H1 (cell line): ENCODE data around the gene CFAP61. TPM values are rescaled to one million over a fixed set of nuclear protein-coding genes. Genes with fewer than 3 reads are reported as not detected.

ENCODE experiments used
- CTCF ChIA-PET: fragments of 300-600 bp; sonication (Branson Sonifier 250); formaldehyde crosslinking; loops from one replicate; lab custom pipeline; 2021; ENCODE audit not compliant: partially characterized antibody; lab: Charles Lee
- POLR2A ChIA-PET: fragments of 300-600 bp; sonication (Branson Sonifier 250); formaldehyde crosslinking; loops from one replicate; lab custom pipeline; 2021; ENCODE audit warnings: inconsistent platforms; ENCODE audit not compliant: partially characterized antibody; lab: Charles Lee
- DNase-seq, 2 experiments: peaks; one replicate each; pipeline versions ENCODE4 v3.0.0 to v3.0.0-alpha.2; 2010 to 2022; ENCODE audit warnings: low spot score in 2 of 2, low read depth in 1 of 2, mixed read lengths in 1 of 2
- FAIRE-seq: peaks from 2 replicates; lab custom pipeline; 2011; peaks lifted over from hg19 to GRCh38; lab: Jason Lieb, UNC
- H2AFZ ChIP-seq: 2 replicates; pipeline ENCODE4 v1.8.1; 2012; ENCODE audit warnings: low read length, inconsistent platforms
- H2AK5ac ChIP-seq: 2 replicates; pipeline ENCODE4 v1.6.1; 2013; ENCODE audit warnings: low read depth, low read length
- H2BK120ac ChIP-seq: replicated peaks from 2 replicates; pipeline ENCODE3; 2013; ENCODE audit warnings: low read depth, low read length, inconsistent platforms
- H2BK12ac ChIP-seq: 2 replicates; pipeline ENCODE4 v1.6.1; 2013; ENCODE audit warnings: low read depth, low read length
- H2BK15ac ChIP-seq: 2 replicates; pipeline ENCODE4 v1.6.1; 2013; ENCODE audit warnings: low read length
- H2BK20ac ChIP-seq: 2 replicates; pipeline ENCODE4 v1.6.1; 2013; ENCODE audit warnings: low read length
- H2BK5ac ChIP-seq: 2 replicates; pipeline ENCODE4 v1.6.1; 2013; ENCODE audit warnings: low read depth, low read length
- H3K14ac ChIP-seq: 2 replicates; pipeline ENCODE4 v1.6.1; 2013; ENCODE audit warnings: inconsistent platforms; ENCODE audit not compliant: insufficient read length
- H3K18ac ChIP-seq: 2 replicates; pipeline ENCODE4 v1.6.1; 2013; ENCODE audit warnings: low read length; ENCODE audit errors: extremely low read depth
- H3K23ac ChIP-seq: 2 replicates; pipeline ENCODE4 v1.6.1; 2013; ENCODE audit warnings: inconsistent platforms; ENCODE audit not compliant: insufficient read length
- H3K23me2 ChIP-seq: 2 replicates; pipeline ENCODE4 v1.6.1; 2013; ENCODE audit warnings: low read depth, low read length
- H3K27ac ChIP-seq: 2 replicates; pipeline ENCODE4 v1.6.1; 2011; ENCODE audit warnings: low read depth, low read length, inconsistent platforms
- H3K27me3 ChIP-seq, 4 experiments: replicated peaks in 1 of 4; 1 replicate in 1 of 4; 2 replicates in 3 of 4; pipeline versions ENCODE4 v1.6.1 to v1.8.1; 2011 to 2013; ENCODE audit warnings: low read length in 3 of 4, mild to moderate bottlenecking in 3 of 4, inconsistent platforms in 2 of 4, mixed read lengths in 2 of 4, moderate library complexity in 1 of 4; ENCODE audit not compliant: control insufficient read depth in 3 of 4, insufficient read depth in 3 of 4; ENCODE audit errors: extremely low read depth in 1 of 4
- H3K36me3 ChIP-seq, 4 experiments: 2 replicates each; pipeline versions ENCODE4 v1.6.1 to v1.8.1; 2011 to 2013; ENCODE audit warnings: mild to moderate bottlenecking in 4 of 4, low read length in 3 of 4, moderate library complexity in 2 of 4, control low read depth in 1 of 4, inconsistent platforms in 1 of 4; ENCODE audit not compliant: insufficient read depth in 4 of 4, control insufficient read depth in 2 of 4
- H3K4ac ChIP-seq: replicated peaks from 2 replicates; pipeline ENCODE3; 2013; ENCODE audit warnings: low read length, low read depth, mixed read lengths, inconsistent platforms; ENCODE audit not compliant: insufficient read length
- H3K4me1 ChIP-seq, 4 experiments: replicated peaks in 1 of 4; 1 replicate in 1 of 4; 2 replicates in 3 of 4; pipeline versions ENCODE4 v1.6.1 to v1.8.1; 2011 to 2013; ENCODE audit warnings: low read length in 3 of 4, inconsistent platforms in 2 of 4, mixed read lengths in 1 of 4; ENCODE audit not compliant: insufficient read depth in 4 of 4, control insufficient read depth in 3 of 4
- H3K4me2 ChIP-seq, 2 experiments: 2 replicates each; pipeline versions ENCODE4 v1.6.1 to v1.8.1; 2011 to 2013; ENCODE audit warnings: low read depth in 2 of 2, low read length in 2 of 2, control low read depth in 1 of 2, inconsistent platforms in 1 of 2, mild to moderate bottlenecking in 1 of 2; ENCODE audit not compliant: insufficient read depth in 1 of 2
- H3K4me3 ChIP-seq, 4 experiments: fragments of 200-600, 300-600 bp in 1 of 4; sonication (generic), shearing (Covaris generic), sonication (Bioruptor Twin) in 1 of 4; 2 replicates each; pipeline versions ENCODE4 v1.5.1 to v1.8.1; 2011 to 2016; ENCODE audit warnings: low read length in 4 of 4, low read depth in 3 of 4, control low read depth in 2 of 4, inconsistent platforms in 2 of 4, mild to moderate bottlenecking in 2 of 4, mixed read lengths in 1 of 4, moderate library complexity in 1 of 4; ENCODE audit not compliant: insufficient read depth in 2 of 4; ENCODE audit errors: extremely low read depth in 1 of 4
- H3K56ac ChIP-seq: replicated peaks from 2 replicates; pipeline ENCODE3; 2013; ENCODE audit warnings: low read depth, mild to moderate bottlenecking, mixed read lengths, low read length, inconsistent platforms; ENCODE audit not compliant: insufficient read length
- H3K79me1 ChIP-seq: 2 replicates; pipeline ENCODE4 v1.6.1; 2013; ENCODE audit warnings: low read depth, low read length, control low read depth
- H3K79me2 ChIP-seq, 2 experiments: 2 replicates each; pipeline versions ENCODE4 v1.6.1 to v1.8.1; 2012 to 2013; ENCODE audit warnings: low read length in 2 of 2, mild to moderate bottlenecking in 2 of 2, inconsistent platforms in 1 of 2; ENCODE audit not compliant: insufficient read depth in 2 of 2, control insufficient read depth in 1 of 2
- H3K9ac ChIP-seq, 4 experiments: replicated peaks in 1 of 4; 1 replicate in 1 of 4; 2 replicates in 3 of 4; pipeline versions ENCODE4 v1.6.1 to v1.8.1; 2011 to 2013; ENCODE audit warnings: low read depth in 3 of 4, low read length in 3 of 4, control low read depth in 2 of 4, mild to moderate bottlenecking in 2 of 4, moderate library complexity in 2 of 4, inconsistent platforms in 1 of 4; ENCODE audit errors: extremely low read depth in 1 of 4
- H3K9me3 ChIP-seq, 2 experiments: 2 replicates each; pipeline versions ENCODE4 v1.6.1 to v1.8.1; 2012 to 2013; ENCODE audit warnings: mild to moderate bottlenecking in 2 of 2, moderate library complexity in 2 of 2, control low read depth in 1 of 2, inconsistent platforms in 1 of 2, low read depth in 1 of 2, low read length in 1 of 2, mixed read lengths in 1 of 2; ENCODE audit not compliant: insufficient read depth in 2 of 2
- H4K20me1 ChIP-seq, 2 experiments: replicated peaks in 1 of 2; 2 replicates each; pipeline versions ENCODE3 to v1.8.1; 2011 to 2013; ENCODE audit warnings: inconsistent platforms in 2 of 2, low read length in 2 of 2, mild to moderate bottlenecking in 1 of 2; ENCODE audit not compliant: insufficient read depth in 2 of 2, control insufficient read depth in 1 of 2
- H4K5ac ChIP-seq: 2 replicates; pipeline ENCODE4 v1.6.1; 2013; ENCODE audit warnings: low read length, low read depth, mixed read lengths, inconsistent platforms; ENCODE audit not compliant: insufficient read length
- H4K8ac ChIP-seq: 2 replicates; pipeline ENCODE4 v1.8.0; 2013; ENCODE audit warnings: mild to moderate bottlenecking, moderate library complexity, low read length, inconsistent platforms; ENCODE audit not compliant: insufficient read depth; ENCODE audit errors: extremely low read depth
- H4K91ac ChIP-seq: replicated peaks from 2 replicates; pipeline ENCODE3; 2013; ENCODE audit warnings: low read length, mixed read lengths, inconsistent platforms; ENCODE audit not compliant: insufficient read length
- PHF8 ChIP-seq: fragments of 200-600 bp; sonication (generic); conservative IDR thresholded peaks from 2 replicates; pipeline ENCODE4 v1.7.1; 2012; ENCODE audit warnings: low read depth, mild to moderate bottlenecking, inconsistent platforms, low read length, moderate library complexity
- RNF2 ChIP-seq: fragments of 200-900, 300-1000 bp; sonication (generic); IDR thresholded peaks from 2 replicates; pipeline ENCODE4 v1.7.1; 2016; ENCODE audit warnings: borderline replicate concordance, low read depth, mild to moderate bottlenecking, antibody characterized with exemption, low read length; ENCODE audit not compliant: poor library complexity, severe bottlenecking; ENCODE audit errors: missing control alignments
- WGBS, 2 experiments: shearing (Covaris generic) in 1 of 2; methylation state at CpG; one replicate each; pipeline versions ENCODE4 v1.1.6 to v1.1.7; 2013 to 2015; ENCODE audit warnings: low lambda C conversion rate in 2 of 2, mixed read lengths in 2 of 2, inconsistent platforms in 1 of 2, low coverage in 1 of 2, missing lambda C conversion rate in 1 of 2; ENCODE audit not compliant: insufficient replicate concordance in 2 of 2, insufficient coverage in 1 of 2, insufficient read length in 1 of 2; ENCODE audit errors: extremely low coverage in 1 of 2, missing lambda C conversion rate in 1 of 2; 5-methylcytosine and 5-hydroxymethylcytosine counted together
- polyA plus RNA-seq, 7 experiments: library from polyadenylated mRNA; depleted of rRNA in 3 of 7; stranded (reverse) in 5 of 7; unstranded in 2 of 7; fragments of >200 nt in 5 of 7; fragments of 200-250 nt in 2 of 7; gene quantifications; 1 replicate in 5 of 7; 2 replicates in 1 of 7; 4 replicates in 1 of 7; pipeline versions ENCODE4 v1.2.1 to v1.2.3, GENCODE V29; 2011 to 2013; ENCODE audit warnings: missing spikeins in 2 of 7, mixed read lengths in 2 of 7
- total RNA-seq: library from RNA; stranded (reverse); fragmentation: NEBNext Ultra II Directional; extraction: Animal tissue kit (Norgen Biotek cat#: 25700); gene quantifications from 2 replicates; pipeline ENCODE4 v1.2.1, GENCODE V29; 2021

The CFAP61 gene
- total and polyA plus RNA-seq, 2 of the 8 experiments (the other 6 are each of a cell fraction or from before 2014, with no cell fraction given) = 0.29 to 0.61 TPM

- Histone ChIP-seq H3K4ac (no peak overlapping the region), H4K91ac (no peak overlapping the region), H3K4me2 (no peak overlapping the region), H3K9ac (no peak overlapping the region), H3K23me2 (no peaks in the 10 kb centered on the region), H3K27ac (no peak overlapping the region), H3K4me1 (no peaks in the 10 kb centered on the region), H3K27me3 (no peaks in the 10 kb centered on the region), H2BK20ac (no peak overlapping the region), H3K56ac (no peak overlapping the region), H3K18ac (no peak overlapping the region), H2AFZ (no peak overlapping the region), H4K8ac (no peak overlapping the region), H2AK5ac (no peak overlapping the region), H3K14ac (no peak overlapping the region), H4K5ac (no peak overlapping the region), H2BK120ac (no peak overlapping the region), H2BK15ac (no peak overlapping the region), H3K36me3 (no peaks in the 10 kb centered on the region), H3K9me3 (no peaks in the 10 kb centered on the region), H4K20me1 (no peaks in the 10 kb centered on the region), H2BK12ac (no peak overlapping the region), H2BK5ac (no peak overlapping the region), H3K79me2 (no peaks in the 10 kb centered on the region), H3K79me1 (no peaks in the 10 kb centered on the region), H3K23ac (no peak overlapping the region), H3K4me3 (no peak overlapping the region)
- POLR2A ChIA-PET = interaction anchor here (0.6 kb wide), 1 partner anchor 20 kb away, joined by 5 read pairs; no protein-coding TSS in a partner anchor
- CTCF ChIA-PET = interaction anchor here (0.7 to 3.5 kb wide), 5 partner anchors 9 to 457 kb away, joined by 3 to 17 read pairs (median 4); no protein-coding TSS in a partner anchor
- no peak for FAIRE-seq
- no peak for DNase-seq
- 59% methylated on average over 2 of the region's 2 CpGs; no CpG with 5 or more reads in 1 of the 2 experiments for WGBS, 2 experiments
- TF ChIP-seq RNF2 = no peak
- no peak for TF ChIP-seq PHF8
Measured at GRCh38 chr20:20085812-20086211, 33.5 kb downstream of the CFAP61 start.
